Stomach (tissue), 4 donors: ENCODE results near the gene CORO2B.

Experiments
- POLR2A ChIP-seq, 4 donors: fragments of 450-650 bp; IDR thresholded peaks; one replicate each; pipeline ENCODE4 v1.6.1; 2016; ENCODE audit warnings: antibody characterized with exemption in 4 of 4, control low read depth in 2 of 4, mild to moderate bottlenecking in 1 of 4, moderate library complexity in 1 of 4
- TF ChIP-seq, protein P1 (sequence below), 7 experiments: fragments of 450-650 bp in 4 of 7; fragments of 200-600 bp in 3 of 7; sonication (generic) in 3 of 7; IDR thresholded peaks; one replicate each; pipeline ENCODE4 v1.5.1; 2016 to 2019; ENCODE audit warnings: antibody characterized with exemption in 7 of 7, control low read depth in 2 of 7, mild to moderate bottlenecking in 1 of 7

DNA sequence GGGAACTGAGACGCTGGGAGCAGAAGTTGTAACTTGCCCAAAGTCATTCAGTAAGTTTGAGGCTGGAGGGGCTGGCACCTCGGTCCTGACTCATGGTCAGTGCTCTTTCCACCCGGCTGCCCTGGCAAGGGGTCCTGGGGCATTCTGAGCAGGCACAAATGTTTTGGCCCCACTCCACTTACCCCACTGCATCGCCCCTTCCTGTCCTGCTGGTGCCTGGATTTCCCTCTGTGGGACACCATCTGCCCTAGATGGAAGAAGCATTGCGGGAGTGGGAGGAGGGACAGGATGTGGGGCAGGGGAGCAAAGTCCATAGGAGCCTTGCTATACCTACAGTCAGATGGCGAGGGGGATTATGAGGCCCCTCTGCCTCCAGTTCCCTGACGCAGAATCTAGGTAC is 4.5 kb downstream of the CORO2B start:
- TF ChIP-seq, protein P1, sequence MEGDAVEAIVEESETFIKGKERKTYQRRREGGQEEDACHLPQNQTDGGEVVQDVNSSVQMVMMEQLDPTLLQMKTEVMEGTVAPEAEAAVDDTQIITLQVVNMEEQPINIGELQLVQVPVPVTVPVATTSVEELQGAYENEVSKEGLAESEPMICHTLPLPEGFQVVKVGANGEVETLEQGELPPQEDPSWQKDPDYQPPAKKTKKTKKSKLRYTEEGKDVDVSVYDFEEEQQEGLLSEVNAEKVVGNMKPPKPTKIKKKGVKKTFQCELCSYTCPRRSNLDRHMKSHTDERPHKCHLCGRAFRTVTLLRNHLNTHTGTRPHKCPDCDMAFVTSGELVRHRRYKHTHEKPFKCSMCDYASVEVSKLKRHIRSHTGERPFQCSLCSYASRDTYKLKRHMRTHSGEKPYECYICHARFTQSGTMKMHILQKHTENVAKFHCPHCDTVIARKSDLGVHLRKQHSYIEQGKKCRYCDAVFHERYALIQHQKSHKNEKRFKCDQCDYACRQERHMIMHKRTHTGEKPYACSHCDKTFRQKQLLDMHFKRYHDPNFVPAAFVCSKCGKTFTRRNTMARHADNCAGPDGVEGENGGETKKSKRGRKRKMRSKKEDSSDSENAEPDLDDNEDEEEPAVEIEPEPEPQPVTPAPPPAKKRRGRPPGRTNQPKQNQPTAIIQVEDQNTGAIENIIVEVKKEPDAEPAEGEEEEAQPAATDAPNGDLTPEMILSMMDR (IDR thresholded peaks at IDR 0.05), result no peak
- TF ChIP-seq POLR2A (IDR thresholded peaks at IDR 0.05), result no peak
